RKO (cell line): ENCODE measurements around the gene SSH2.
A peak's percentile ranks its signal among the peaks of the same experiment; 100 is the strongest.

Source experiments
- DNase-seq: peaks from one replicate; pipeline ENCODE4 v3.0.0-alpha.2; 2016; ENCODE audit warnings: low spot score

Gene SSH2

DNA sequence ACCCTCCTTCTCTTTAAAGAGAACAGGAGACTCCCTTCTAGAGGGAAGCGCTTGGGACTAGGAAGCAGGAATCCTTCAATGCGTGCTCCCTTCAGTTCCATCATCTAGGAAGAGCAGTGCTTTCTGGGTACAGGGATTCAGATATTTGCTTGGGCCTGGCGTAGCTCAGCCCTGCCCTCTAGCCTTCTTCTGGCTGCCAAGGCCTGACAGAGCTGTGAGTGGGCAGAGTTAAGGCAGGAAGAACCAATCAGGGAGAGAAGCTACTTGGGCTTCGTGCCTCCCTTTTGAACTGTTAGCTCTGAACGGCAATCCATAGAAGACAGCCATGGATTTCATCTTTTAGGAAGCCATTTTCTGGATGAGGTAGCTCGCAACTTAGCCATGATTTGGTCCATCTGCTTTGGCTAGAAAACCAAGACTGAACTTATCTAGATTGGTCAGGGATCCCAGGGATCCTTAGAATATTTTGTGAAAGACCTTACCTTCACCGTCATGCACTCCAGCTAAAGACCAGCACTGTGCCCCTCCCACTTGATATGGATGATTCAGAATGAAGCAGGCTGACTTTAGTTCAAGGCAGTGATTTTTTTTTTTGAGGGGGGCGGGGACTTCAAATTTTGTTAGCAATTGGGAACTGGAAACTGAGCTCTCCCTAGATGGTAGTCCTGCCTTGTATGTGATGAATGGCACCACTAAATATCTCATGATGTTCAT is 304.8 kb downstream of the SSH2 start:
- DNase-seq: peak; percentile 47

DNA sequence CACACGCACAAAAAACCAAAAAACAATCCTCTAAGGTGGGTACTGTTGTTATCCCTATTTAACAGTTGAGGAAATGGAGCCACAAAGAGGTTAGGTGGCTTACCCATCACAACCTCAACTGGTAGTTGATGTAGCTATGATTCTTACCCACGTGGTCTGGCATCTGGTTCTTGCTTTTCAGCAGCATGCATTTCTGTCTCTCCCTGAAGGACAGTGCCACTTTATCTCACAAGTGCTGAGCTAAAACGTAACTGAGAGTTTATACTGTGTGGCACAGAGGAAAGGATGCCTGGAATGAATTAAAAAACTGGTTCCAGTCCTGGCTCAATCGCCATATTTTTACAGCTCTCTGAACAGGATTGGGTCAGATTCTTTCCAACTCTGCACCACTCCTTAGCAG is 305.4 kb downstream of the SSH2 start:
- no peak for DNase-seq

DNA sequence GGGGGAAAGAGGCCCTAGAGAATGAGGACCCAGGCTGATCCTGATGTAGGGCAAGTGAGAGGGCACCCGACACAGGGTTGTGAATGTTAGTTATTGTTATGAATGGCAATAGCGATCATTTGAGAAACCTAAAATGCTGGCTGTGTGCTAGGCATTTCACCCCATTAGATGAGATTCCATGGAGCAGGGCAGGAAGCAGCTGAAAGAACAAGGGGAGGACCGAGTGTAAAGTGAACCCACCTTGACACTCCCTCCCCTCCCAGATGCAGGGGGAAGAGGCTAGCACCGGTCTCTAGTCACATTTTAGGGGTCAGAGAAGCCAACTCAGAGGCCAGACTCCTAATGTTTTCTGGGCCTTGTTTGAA is 306.8 kb downstream of the SSH2 start:
- no peak for DNase-seq

DNA sequence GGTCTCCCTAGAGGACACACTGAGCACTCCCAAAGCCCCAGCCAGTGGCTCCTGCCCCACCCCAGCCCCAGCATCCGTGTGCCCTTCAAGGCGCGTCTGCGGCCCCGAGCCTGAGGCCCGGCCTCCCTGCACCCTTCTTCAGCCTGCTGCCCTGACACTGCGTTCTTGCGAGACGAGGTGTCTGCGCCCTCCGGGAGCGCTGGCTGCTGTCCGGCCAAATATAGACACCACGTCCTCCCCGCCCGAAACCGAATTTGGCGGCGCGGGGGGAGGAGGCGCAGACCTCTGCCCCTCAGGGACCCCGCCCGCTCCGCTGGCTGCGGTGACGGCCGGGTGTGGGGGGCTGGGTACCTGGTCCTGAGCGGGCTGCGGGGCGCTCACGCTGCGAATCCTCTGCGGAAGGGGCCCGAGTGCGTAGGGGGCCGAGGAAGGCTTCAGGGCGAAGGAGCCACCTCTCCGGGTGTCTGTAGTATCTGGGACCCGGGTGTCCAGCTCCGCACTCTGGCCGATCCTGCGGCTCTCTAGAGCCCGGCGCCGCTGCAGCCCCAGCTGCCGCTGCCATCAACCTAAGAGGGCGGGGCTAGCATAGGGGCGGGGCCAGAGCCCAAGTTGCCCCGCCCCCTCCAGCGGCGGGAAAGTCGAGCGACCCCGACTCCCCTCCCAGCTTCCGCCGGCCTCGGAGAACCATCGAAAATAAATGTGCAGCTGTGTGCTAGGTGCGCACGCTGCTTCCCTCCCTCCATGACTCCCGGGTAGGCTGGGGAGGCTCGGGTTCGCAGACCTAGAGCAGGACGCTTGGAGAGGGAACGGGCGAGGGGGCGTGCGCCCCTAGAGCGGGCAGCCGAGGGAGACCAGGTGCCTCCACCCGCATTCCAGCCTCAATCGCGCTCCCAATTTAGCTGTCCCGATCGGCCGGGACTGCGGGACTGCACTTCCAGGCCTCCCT is 307.4 kb downstream of the SSH2 start, which contains the start of gene CORO6:
Gene CORO6 (minus strand): TSS at position 576 of the 946 bp plus-strand sequence. CDS start 1,491 bp downstream, outside the sequence.
- DNase-seq: no peak

DNA sequence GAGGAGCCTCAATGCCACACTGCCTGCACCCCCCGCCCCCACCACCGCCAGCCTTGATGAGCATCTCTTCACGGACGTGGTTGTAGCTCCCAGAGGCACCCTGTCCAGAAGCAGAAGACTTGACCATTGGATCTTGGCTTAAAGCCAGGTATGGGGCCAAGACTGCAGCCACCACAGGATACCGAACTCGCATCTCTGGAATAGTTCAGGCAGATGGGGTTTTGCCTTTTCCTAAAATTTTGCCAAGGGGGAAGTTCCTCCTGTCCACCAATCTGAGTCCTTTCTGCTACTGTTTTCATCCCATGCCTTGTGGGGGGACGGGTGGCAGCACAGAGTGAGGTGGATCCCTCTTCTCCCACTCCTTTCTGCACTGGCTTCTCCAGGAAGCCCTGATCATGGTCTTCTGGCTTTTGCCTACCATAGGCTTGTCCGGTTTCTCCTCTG is 308.3 kb downstream of the SSH2 start:
- DNase-seq: no peak

DNA sequence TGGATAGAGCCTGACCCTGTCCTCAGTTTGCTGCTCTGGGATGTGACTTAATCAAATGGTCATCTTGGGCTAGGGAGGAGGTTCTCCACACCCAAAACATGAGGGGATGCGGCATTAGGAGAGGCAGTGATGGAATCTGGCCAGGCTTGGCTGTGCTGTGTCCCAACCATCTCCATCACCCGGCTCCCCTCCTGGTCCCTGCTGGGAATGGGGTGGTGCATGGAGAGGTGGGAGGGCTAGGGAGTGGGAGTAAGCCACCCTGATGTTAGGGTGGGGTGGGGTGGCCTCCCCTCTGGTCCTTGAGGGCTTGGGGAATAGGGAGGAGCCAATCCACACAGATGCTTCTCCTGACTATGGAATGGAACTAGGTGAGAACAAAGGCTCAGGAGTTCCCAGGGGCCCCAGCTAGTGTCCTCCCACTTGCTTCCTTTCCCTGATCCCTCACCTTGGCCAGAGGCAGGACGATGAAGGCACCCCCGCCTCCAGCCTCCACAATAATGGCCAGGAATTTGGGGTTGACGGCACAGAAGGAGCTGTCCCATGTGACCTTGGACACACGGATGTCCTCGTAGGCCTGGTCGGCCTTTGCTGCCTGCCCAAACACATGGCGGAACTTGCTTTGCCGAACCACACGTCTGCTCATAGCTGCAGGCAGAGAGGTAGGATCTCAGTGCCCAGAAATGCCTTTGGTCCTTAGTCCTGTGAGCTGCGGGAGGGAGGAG is 309.1 kb downstream of the SSH2 start:
- no peak for DNase-seq

DNA sequence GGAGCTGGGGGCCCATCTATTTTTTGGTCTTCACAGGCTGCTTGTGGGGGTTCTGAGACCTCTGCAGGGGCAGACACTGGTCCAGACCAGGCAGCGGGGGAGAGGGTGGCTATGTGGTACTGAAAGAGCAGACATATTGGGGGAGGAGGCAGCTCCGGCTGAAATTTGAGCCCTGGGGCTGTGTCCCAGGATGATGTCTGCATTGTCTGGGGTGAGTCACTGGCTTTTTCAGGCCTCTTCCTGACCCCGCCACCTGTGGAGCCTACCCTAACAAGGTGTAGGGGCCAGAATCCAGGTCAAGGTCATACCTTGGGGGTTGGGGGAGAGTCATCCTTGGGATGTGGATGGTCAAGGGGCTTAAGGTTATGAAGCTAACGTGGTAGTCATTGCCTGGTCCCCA is 309.8 kb downstream of the SSH2 start:
- DNase-seq: no peak

DNA sequence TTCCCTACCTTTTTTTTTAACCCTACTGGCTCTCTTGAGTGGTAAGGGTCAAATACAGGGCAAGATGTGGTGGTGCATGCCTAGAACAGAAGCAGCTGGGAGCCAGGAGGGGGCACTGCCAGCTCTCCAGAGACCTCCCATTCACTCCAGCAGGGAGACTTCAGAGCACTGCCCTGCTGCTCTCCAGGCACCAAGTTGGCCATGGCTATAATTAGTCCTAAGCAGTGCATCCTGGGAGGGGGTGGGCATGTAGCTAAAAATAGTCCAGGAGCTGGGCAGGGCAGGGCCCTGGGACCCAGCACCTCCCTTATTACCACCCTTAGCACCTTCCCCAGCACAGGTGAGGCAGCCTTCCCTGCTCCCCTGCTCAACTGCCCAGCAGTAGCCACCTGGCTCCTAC is 310.8 kb downstream of the SSH2 start:
- peak; percentile 11 for DNase-seq

DNA sequence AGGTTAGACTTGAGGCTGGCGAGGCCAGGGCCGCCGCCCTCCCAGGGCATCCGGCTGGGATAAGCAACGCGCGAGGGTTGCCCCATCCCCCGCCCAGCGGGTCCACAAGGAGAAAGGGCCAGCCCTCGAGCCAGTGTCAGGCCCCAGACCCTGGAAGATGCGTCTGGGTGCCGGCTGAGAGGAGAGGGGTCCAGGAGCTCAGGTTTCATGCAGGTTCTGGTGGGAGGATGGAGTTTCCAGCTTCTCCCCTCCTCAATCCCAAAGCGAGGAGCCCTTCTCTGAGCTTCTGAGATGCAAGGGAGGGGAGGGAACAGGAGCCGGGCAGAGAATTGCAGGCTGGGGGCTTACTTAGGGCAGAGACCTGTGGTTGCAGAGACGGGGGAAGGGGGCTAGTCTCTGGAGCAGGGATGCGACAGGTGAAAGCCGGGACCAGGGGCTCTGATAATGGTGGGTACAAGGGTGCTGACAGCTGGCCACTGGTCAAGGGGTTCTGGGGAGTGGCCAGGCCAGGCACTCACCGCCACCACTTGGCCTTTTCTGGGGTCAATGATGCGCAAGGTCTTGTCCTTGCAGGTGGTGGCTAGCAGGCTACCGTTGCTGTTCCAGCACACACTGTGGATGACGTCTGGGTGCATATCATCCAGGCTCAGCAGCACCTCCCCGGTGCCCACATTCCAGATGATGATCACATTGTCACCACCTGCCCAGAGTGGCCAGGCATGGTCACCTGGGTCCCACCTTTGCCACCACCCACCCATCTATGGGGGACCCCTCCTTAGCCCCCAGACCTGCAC is 311.6 kb downstream of the SSH2 start:
- DNase-seq: no peak

DNA sequence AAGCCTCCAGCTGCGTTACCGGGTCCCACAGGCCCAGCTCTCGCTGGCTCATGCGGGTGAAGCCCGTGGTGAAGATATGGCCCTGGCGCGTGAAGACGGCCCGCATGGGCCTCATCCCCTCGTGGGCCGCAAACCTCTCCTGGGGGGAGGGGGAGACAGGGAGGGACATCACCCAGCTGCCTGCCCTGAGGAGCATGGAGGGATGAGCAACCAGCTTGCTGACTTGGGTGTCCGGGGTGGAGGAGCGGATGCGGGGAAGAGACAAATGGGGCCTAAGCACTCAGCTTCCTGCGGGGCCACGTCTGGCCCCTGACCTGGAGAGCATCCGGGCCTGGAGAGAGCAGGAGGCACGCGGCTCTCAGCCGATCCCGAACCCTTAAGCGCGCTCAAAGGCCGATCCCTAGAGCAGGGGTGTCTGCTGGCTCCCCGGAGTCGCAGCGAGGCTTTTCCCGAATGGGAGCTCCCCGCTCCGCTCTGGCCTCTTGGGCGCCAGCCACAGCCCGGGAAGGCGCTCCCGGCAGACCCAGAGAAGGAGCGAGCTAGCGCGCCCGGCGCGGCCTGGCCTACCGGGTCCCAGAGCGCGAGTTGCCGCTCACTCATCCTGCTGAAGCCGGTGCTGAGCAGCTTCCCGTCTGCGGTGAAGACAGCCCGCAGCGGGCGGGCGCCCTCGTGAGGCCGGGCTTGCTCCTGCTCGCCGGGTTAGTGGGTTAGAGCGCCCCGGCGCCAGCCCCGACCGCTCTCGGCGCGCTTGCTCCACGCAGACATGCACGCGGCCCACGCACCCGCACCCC is 312.4 kb downstream of the SSH2 start:
- DNase-seq: no peak

DNA sequence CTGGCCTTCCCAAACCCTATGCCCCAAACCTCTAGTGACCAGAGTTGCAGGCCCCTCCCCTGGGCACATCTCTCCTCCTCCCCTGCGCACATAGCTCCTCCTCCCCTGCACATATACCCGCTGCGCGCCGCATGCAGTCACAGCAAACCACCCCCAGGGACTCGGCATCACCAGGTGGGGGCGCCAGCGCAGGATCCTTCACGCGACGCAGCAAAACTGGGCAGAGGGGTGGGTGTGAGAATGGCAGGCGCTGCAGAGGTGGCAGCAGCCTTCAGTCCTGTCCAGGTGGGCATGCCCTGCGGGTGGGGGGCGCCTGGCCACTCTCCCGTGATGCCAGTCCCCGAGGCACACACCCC is 312.9 kb downstream of the SSH2 start:
- DNase-seq: no peak

DNA sequence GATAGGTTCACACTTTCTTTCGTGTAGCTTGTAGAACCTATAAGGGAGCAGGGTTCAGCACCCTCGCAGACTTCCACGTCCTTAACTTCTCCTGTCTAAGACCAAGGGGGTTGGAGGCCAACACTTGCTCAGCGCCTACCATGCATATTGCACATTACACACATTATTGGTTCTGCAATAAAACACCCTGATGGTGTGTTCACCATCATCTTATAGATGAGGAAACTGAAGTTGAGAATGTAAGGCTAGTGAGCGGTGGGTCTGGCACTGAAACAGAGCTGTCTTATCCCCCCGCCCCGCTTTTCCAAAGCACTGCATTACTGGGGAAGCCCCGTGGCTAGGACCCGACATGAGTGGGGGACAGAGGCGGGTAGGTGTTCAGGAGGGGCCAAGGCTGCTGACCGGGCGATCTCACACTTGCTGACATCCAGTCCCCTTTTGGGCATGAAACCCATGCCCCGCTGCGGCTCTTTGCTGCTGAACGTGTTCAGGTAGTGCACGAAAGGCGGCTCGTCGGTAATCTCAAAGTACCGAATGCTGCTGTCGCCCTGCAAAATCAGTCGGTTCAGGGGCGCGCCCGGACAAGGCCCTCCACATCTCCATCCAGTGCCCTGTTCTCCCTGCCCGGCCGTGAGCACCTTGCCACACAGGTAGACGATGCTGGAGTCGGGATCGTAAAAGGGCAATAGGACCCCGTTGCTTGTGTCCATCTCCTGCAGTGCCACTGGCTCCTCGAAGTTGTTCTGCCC is 313.6 kb downstream of the SSH2 start:
- no peak for DNase-seq

DNA sequence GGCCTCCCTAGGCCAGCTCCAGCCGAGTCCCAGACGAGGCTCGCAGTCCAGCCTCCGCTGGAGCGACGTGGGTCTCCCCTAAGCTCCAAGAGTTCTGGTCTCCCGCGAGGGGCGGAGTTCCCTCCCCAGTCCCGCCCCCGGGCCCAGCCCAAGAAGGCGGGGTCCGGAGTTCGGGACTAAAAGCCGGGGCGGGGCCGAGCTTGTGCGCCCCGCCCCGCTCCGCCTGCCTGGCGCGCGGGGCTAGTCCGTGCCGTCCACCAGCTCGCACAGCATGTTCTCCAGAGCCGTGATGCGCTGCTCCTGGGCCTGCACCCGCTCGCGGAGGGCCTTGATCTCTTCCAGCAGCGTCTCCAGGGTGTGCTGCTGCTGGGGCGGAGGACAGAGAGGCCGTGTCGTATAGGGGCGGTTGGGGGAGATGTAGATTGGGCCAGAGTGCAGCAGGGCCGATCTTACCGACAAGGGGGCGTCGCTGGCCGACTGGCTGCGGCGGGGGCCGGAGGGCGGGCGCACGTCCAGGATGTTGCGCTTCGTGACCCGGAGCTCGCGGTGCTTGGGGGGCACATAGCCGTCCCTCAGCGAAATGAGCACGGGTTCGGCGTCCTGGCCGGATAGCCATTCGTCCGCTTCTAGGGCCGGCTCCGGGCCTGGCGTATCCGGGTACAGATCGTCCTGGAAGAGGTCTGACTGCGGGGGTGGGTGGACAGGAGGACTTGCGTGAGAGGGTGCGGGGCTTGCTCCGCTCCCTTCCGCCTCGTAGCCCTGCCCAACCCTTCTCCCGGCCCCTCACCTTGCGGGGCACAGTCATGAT is 314.3 kb downstream of the SSH2 start:
- DNase-seq: no peak

DNA sequence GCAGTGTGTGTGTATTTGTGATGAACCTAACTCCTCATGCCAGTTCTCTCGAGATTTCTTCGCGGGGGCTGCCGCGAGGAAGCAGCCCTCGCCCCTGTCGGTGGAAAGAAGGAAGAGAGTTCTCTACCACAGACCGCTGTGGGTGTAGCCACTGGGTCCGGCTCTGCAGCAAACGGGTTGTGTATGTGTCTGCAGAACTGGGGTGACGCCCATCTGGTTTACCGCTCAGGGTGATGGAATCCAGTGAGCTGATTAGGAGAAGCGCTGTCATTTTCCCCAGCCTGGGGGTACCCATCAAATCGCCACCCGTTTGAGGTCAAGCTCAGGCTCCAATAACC is 315.0 kb downstream of the SSH2 start:
- no peak for DNase-seq

DNA sequence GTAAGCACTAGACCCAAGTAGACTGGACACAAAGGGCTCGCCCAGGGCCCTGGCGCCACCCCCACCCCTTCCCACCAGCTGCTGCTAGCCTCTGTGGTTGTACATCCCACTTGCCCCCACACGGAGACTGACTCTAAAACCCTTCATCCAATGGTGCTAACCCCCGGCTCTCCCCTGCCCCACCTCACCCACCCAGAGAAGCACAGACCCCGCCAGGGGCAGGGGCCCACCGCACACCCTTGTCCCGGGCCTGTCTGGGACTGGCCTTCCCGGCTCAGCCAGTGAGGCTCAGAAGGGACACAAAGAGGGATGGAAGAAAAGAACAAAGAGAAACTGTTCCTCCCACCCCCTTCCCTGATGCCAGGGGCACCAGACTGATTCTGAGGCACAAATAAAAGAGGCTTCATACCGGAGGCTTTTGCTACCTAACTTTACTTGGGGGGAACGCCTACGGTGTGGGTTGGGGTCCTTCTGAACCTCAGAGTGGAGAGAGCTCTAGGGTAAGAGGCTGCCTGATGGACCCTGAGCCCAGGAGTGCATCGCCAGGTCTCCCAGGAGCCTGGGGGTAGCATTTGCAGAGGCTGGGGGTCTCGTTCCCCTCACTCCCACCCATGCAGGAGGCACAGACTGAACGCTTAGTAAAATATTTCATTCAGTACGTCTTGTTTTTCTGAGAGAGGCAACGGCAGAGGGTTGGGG is 315.5 kb downstream of the SSH2 start:
- DNase-seq: no peak

DNA sequence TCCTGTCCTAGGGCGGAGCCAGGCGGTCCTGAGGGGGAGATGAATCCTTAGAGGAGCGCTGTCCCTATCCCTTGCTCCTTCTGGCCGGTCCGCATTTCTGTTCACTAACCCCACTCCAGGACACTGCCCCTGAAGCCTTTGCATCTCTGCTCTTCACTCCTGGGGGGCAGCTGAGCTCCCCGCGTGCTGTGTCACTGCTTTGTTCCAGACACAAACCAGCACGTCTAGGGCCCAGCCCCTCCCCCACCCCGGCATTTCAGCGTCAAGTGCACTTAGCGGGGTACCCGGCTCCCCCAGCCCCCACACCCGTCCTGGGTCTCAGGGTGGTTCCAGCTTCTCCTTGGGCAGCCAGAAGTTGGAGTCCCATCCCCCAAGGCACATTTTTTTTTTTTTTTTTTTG is 316.2 kb downstream of the SSH2 start:
- DNase-seq: no peak

DNA sequence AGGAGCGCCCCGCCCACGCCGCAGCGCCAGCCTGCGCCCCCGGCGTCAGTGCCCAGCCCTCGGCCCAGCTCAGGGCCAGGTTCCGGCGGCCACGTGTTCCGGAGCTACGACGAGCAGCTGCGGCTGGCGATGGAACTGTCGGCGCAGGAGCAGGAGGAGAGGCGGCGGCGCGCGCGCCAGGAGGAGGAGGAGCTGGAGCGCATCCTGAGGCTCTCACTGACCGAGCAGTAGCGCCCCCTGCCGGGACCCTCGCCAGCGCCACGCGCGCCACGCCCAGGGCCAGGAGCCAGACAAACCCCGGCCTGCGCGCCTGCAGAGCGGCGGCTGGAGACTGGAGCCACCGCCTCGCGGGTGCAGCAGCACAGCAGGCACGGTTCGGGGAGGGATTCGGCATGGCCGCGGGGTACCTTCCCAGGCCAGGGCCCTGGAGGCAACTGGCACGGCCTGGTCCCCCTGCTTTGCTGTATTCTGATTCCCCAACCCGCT is 316.6 kb downstream of the SSH2 start:
- no peak for DNase-seq

DNA sequence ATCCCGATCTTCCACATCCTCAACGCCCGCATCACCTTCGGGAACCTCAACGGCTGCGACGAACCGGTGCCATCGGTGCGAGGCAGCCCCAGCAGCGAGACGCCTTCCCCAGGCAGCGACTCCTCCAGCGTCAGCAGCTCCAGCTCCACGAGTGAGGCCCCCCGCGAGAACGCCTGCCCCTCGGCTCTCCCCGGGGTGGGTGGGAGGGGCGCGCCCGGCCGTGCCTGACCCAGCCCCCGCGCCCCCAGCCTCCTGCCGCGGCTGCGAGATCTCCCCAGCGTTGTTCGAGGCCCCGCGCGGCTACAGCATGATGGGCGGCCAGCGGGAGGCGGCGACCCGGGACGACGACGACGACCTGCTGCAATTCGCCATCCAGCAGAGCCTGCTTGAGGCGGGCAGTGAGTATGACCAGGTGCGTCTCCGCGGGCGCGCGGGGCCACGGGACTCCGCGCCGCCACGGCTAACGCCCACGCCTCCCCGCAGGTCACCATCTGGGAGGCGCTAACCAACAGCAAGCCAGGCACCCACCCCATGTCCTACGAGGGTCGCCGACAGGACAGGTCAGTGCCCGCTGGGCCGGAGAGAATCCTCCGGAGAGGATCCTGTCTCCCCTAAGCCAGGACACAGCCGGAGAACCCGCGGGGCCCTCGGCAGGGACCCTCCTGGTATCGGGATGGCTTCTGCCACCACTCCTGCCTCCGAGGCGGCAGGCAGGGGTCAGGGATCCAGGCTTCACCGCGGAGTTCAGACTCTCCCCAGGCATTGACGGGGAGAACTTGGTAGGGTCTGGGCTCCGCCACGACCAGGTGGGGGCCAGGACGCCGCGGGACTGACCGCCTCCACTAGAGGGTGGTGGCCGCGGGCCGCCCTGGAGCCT is 317.4 kb downstream of the SSH2 start:
- no peak for DNase-seq
